ENCODE results near the gene ZNF800.

The ZNF800 gene

GRCh38 chr7:127389321-127389720 is 3.2 kb downstream of the ZNF800 start:
- TF ChIP-seq TAF1 (IDR thresholded peaks at IDR 0.05; ENCODE audit: borderline replicate concordance, low read depth, low read length) (no peak), POLR2AphosphoS5 (IDR thresholded peaks at IDR 0.05; ENCODE audit: low read depth, low read length) (no peak), POLR2A (IDR thresholded peaks at IDR 0.05; ENCODE audit: low read depth, low read length) (no peak)
- DNase-seq (ENCODE audit: insufficient read length), result no peak
- FAIRE-seq, result no peak

GRCh38 chr7:127387974-127388373 is 4.5 kb downstream of the ZNF800 start:
- TF ChIP-seq POLR2A (IDR thresholded peaks at IDR 0.05; ENCODE audit: low read depth, low read length) (no peak), TAF1 (IDR thresholded peaks at IDR 0.05; ENCODE audit: borderline replicate concordance, low read depth, low read length) (no peak), POLR2AphosphoS5 (IDR thresholded peaks at IDR 0.05; ENCODE audit: low read depth, low read length) (no peak)
- FAIRE-seq (no peak), DNase-seq (ENCODE audit: insufficient read length) (no peak)

- TF ChIP-seq POLR2A (IDR thresholded peaks at IDR 0.05; ENCODE audit: low read depth, low read length), result no peak
- TF ChIP-seq POLR2AphosphoS5 (IDR thresholded peaks at IDR 0.05; ENCODE audit: low read depth, low read length), result no peak
- TF ChIP-seq TAF1 (IDR thresholded peaks at IDR 0.05; ENCODE audit: borderline replicate concordance, low read depth, low read length), result no peak
- DNase-seq (ENCODE audit: insufficient read length) (no peak), FAIRE-seq (peak; percentile 17)
Observed at GRCh38 chr7:127383123-127383835, 9.2 kb downstream of the ZNF800 start.

GRCh38 chr7:127382301-127383085 is 10.0 kb downstream of the ZNF800 start:
- DNase-seq (ENCODE audit: insufficient read length) (no peak), FAIRE-seq (peak; percentile 57)
- TF ChIP-seq POLR2AphosphoS5 (IDR thresholded peaks at IDR 0.05; ENCODE audit: low read depth, low read length), result no peak
- TF ChIP-seq TAF1 (IDR thresholded peaks at IDR 0.05; ENCODE audit: borderline replicate concordance, low read depth, low read length), result no peak
- TF ChIP-seq POLR2A (IDR thresholded peaks at IDR 0.05; ENCODE audit: low read depth, low read length), result no peak

- TF ChIP-seq TAF1 (IDR thresholded peaks at IDR 0.05; ENCODE audit: borderline replicate concordance, low read depth, low read length), result no peak
- FAIRE-seq, result peak; percentile 17
- no peak for DNase-seq (ENCODE audit: insufficient read length)
Observed at GRCh38 chr7:127380479-127380878, 12.0 kb downstream of the ZNF800 start.

- DNase-seq (ENCODE audit: insufficient read length) (no peak), FAIRE-seq (no peak)
- TF ChIP-seq POLR2AphosphoS5 (IDR thresholded peaks at IDR 0.05; ENCODE audit: low read depth, low read length) (no peak), TAF1 (IDR thresholded peaks at IDR 0.05; ENCODE audit: borderline replicate concordance, low read depth, low read length) (no peak), POLR2A (IDR thresholded peaks at IDR 0.05; ENCODE audit: low read depth, low read length) (no peak)
Observed at GRCh38 chr7:127379642-127380041, 12.9 kb downstream of the ZNF800 start.

- TF ChIP-seq POLR2AphosphoS5 (IDR thresholded peaks at IDR 0.05; ENCODE audit: low read depth, low read length), result no peak
- TF ChIP-seq POLR2A (IDR thresholded peaks at IDR 0.05; ENCODE audit: low read depth, low read length), result no peak
- no peak for TF ChIP-seq TAF1 (IDR thresholded peaks at IDR 0.05; ENCODE audit: borderline replicate concordance, low read depth, low read length)
- FAIRE-seq (no peak), DNase-seq (ENCODE audit: insufficient read length) (no peak)
Observed at GRCh38 chr7:127378537-127378936, 14.0 kb downstream of the ZNF800 start.

- TF ChIP-seq POLR2A (IDR thresholded peaks at IDR 0.05; ENCODE audit: low read depth, low read length) (no peak), TAF1 (IDR thresholded peaks at IDR 0.05; ENCODE audit: borderline replicate concordance, low read depth, low read length) (no peak), POLR2AphosphoS5 (IDR thresholded peaks at IDR 0.05; ENCODE audit: low read depth, low read length) (no peak)
- no peak for FAIRE-seq
- no peak for DNase-seq (ENCODE audit: insufficient read length)
Observed at GRCh38 chr7:127377425-127377824, 15.1 kb downstream of the ZNF800 start.

GRCh38 chr7:127375631-127376030 is 16.9 kb downstream of the ZNF800 start:
- no peak for TF ChIP-seq POLR2AphosphoS5 (IDR thresholded peaks at IDR 0.05; ENCODE audit: low read depth, low read length)
- no peak for TF ChIP-seq TAF1 (IDR thresholded peaks at IDR 0.05; ENCODE audit: borderline replicate concordance, low read depth, low read length)
- no peak for TF ChIP-seq POLR2A (IDR thresholded peaks at IDR 0.05; ENCODE audit: low read depth, low read length)
- DNase-seq (ENCODE audit: insufficient read length) (no peak), FAIRE-seq (no peak)

- FAIRE-seq, result peak; percentile 36
- no peak for DNase-seq (ENCODE audit: insufficient read length)
- TF ChIP-seq TAF1 (IDR thresholded peaks at IDR 0.05; ENCODE audit: borderline replicate concordance, low read depth, low read length) (no peak), POLR2A (IDR thresholded peaks at IDR 0.05; ENCODE audit: low read depth, low read length) (no peak), POLR2AphosphoS5 (IDR thresholded peaks at IDR 0.05; ENCODE audit: low read depth, low read length) (0 out of 2 replicates have a peak, but pooled peaks have one; percentile 27)
Observed at GRCh38 chr7:127367679-127368078, 24.8 kb downstream of the ZNF800 start.

- TF ChIP-seq TAF1 (IDR thresholded peaks at IDR 0.05; ENCODE audit: borderline replicate concordance, low read depth, low read length), result no peak
- TF ChIP-seq POLR2AphosphoS5 (IDR thresholded peaks at IDR 0.05; ENCODE audit: low read depth, low read length), result no peak
- no peak for TF ChIP-seq POLR2A (IDR thresholded peaks at IDR 0.05; ENCODE audit: low read depth, low read length)
- FAIRE-seq (peak; percentile 14), DNase-seq (ENCODE audit: insufficient read length) (no peak)
Observed at GRCh38 chr7:127366680-127367079, 25.8 kb downstream of the ZNF800 start.

- FAIRE-seq, result no peak
- TF ChIP-seq POLR2AphosphoS5 (IDR thresholded peaks at IDR 0.05; ENCODE audit: low read depth, low read length) (no peak), POLR2A (IDR thresholded peaks at IDR 0.05; ENCODE audit: low read depth, low read length) (no peak), TAF1 (IDR thresholded peaks at IDR 0.05; ENCODE audit: borderline replicate concordance, low read depth, low read length) (no peak)
- DNase-seq (ENCODE audit: insufficient read length), result no peak
Observed at GRCh38 chr7:127365957-127366315, 26.6 kb downstream of the ZNF800 start.
